Glomerular visceral epithelial cell (primary cell): ENCODE results near the gene SLC6A20.
"Not testable (repeated sequence)": the region's sequence is repeated elsewhere in the genome, so short reads cannot be mapped to it uniquely, and the experiment has no call there.

Source experiments
- DNase-seq: peaks from one replicate; pipeline ENCODE4 v3.0.0-alpha.2; 2016; ENCODE audit errors: extremely low spot score

SLC6A20 gene

GRCh38 chr3:45760878-45761711 lies 35.2 kb downstream of the SLC6A20 start:
- DNase-seq = peak; percentile 65

DNA sequence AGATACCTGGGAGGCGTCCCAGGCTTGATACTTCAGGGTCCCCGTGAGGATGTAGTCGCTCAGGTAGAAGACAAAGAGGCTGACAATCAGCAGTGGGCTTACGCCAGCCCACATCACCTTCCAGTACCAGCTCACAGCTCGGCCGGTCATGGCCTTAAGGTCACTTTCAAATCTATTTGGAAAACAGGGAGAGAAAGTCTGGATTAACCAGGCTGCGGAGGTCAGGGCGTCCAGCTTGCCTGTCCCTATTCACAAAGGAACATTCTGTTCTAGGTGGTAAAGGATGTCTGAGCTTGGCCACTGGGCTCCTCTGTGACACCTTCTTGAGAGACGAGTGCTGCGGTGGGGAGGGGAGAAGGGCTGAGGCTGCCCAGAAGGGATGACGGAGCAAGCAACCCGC lies 36.5 kb downstream of the SLC6A20 start:
- no peak for DNase-seq

DNA sequence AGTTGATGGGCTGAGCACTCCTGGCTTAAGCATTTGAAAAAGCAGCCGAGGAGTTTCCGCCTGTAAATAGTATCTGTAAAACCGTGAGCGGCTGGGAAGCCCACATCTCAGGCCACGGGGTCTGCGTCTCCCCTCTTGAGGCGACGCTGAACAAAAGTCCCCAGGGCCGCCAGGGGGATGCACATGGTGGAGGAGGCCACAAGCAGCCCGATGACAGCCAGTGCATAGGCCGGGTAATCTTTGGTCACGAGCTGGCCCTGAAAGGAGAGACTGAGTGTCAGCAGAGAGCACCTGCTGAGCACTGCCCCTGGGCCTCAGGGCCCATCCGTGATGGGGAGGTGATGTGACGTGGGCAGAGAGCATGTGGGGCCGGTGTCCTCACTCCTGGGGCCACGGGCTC lies 37.5 kb downstream of the SLC6A20 start:
- no peak for DNase-seq

DNA sequence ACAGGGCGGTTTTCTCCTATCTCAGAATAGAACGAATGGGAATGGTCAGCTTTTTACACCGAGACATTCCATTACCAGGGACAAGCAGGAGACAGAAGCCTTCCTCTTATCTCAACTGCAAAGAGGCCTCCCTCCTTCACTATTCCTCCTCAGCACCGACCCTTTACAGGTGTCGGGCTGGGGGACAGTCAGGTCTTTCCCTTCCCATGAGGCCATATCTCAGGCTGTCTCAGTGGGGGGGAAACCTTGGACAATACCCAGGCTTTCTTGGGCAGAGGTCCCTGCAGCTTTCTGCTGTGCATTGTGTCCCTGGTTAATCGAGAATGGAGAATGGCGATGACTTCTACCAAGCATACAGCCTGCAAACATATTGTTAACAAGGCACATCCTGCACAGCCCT lies 39.2 kb downstream of the SLC6A20 start:
- not testable (repeated sequence) for DNase-seq

DNA sequence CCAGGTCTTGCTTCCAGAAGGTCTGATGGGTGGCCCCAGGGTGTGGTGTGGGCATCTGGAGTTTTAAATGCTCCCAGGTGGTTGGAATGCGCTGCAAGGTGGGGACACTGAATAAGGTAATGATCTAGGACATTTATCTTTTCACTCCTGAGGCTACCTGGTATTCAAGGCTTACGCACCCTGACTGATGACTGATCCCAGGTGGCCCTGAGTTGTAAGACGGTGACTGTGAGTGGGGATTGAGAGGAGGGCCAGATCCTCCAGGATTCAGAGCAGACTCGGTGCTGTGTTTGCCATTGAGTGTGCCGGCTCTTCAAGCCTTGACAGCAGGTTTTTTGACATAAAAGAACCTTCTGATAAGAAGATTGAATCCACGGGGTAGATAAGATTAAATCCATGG lies 40.3 kb downstream of the SLC6A20 start:
- no peak for DNase-seq

GRCh38 chr3:45754461-45754860 lies 41.9 kb downstream of the SLC6A20 start:
- DNase-seq = no peak

DNA sequence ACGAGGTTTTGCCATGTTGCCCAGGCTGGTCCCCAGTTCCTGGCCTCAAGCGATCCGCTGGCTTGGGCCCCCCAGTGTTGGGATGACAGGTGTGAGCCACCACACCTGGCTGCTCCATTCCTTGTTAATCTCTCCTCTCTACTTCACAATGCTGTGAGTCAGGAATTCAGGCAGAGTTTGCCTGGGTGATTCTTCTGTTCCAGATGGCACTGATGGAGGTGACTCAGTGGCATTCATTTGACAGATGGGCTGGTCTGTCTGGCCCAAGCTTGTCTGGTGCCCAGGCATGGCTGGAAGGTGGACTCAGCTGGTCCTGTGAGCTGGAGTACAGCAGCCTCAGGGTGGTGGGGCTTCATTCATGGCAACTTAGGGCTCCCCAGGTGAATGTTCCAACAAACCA lies 43.2 kb downstream of the SLC6A20 start:
- DNase-seq = no peak

GRCh38 chr3:45751537-45752242 lies 44.6 kb downstream of the SLC6A20 start:
- no peak for DNase-seq

- no peak for DNase-seq
Observed at GRCh38 chr3:45749880-45750279, 46.5 kb downstream of the SLC6A20 start.

- not testable (repeated sequence) for DNase-seq
Observed at GRCh38 chr3:45749036-45749600, 47.2 kb downstream of the SLC6A20 start.

DNA sequence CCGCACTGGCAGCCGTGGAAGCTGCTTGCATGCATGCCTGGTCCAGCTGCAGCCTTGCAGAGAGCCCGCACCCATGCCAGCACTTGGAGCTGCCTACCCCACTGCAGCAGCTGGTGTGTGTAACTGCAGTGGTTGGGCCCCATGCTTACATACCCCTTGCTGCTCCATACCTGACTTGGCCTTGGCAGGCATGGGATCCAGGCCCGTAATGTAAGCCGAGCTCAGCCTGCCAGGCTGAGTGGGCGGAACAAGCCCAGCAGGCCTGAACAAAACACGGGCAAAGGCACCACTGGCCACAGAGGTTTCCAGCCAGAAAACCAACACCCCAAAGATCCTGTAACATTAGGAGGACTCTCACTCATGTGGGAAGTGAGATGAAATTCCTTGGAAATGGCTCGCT lies 48.3 kb downstream of the SLC6A20 start:
- DNase-seq = no peak

DNA sequence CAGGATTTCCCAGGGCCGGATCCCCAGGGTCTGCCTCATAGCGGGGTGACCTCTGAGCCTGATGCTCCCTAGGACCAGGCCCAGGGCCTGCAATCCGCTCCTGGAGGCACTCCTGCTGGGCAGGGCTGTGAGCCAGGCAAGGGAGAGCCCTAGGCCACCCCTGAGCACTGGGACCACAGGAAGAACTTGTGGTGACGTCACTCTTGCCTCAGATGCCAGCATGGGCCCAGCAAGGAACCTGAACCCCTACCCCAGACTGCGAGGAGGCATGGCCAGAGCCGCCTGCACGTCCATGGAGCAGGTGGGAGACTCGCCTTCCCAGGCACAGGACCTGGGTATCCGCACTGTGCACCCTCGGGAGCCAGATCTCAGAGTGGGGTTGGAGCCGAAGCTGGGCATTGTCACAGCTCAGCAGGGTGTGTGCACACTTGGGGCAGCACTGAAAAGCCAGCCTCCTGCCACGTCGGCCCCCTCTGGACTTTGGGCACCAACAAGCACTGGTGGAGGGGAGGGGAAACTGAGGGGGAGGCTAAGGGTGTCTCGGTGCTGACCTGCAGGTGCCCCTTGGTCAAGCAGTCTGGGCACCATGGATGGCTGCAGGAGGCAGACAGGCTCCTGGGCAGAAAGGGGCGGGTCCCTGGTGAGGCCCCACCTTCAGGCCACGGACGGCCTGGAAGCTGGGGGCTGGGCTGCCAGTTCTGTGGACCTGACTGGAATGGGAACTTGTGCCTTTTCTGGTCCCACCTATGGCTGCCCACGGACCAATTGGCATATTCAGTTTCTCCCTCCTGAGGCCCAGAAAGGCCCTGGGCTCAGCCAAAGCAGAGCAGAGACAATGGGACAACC lies 49.3 kb downstream of the SLC6A20 start:
- DNase-seq = no peak

DNA sequence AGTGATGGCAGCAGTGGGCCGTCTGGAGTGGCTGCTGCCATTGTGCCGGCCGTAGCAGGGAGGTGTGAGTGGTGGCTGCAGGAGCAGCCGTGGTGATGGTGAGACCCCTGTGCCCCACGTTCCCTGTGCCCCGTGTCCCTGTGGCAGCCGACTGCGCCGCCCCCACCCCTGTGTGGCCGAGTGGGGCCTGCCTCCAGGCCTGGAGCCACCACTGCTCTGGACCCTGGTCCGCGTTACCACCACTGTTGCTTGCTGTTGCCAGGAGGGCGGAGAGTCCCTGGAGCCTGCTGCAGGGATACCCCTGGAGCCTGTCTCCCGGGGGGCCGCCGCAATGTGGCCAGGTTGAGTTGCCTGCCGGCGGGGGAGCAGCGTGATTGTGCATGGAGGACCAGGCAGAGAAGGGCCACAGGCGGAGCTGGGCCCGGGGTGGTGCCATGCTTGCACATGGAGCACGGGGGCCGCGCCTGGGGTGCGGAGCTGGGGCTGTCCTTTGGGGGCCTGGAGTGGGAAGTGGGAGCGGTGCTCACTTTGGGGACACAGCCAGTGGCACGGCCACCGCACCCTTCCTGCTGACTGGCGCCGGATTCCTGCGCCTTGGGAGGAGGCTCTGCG lies 50.1 kb downstream of the SLC6A20 start:
- no peak for DNase-seq

- DNase-seq = no peak
Observed at GRCh38 chr3:45742461-45743089, 53.8 kb downstream of the SLC6A20 start.

GRCh38 chr3:45741742-45742460 lies 54.4 kb downstream of the SLC6A20 start:
- DNase-seq = no peak

DNA sequence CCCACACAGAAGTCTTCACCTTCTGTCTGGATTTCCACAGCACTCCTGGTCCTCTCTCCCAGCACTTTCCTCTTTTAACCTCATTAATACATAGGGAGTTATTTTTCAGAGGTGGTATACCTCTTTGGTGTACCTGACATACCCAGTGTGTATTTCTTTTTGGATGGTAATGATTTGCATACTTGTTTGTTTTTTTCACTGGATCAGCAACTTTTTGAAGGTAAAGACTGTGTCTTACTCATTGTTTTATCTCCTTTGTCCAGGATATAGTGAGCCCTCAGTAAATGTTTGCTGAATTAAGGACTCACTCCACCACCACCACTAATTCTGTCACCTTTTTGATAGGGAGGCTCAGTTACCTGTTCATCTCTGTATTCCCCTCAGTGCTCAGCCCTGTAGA lies 55.1 kb downstream of the SLC6A20 start:
- DNase-seq = no peak

GRCh38 chr3:45739991-45740390 lies 56.3 kb downstream of the SLC6A20 start:
- no peak for DNase-seq

DNA sequence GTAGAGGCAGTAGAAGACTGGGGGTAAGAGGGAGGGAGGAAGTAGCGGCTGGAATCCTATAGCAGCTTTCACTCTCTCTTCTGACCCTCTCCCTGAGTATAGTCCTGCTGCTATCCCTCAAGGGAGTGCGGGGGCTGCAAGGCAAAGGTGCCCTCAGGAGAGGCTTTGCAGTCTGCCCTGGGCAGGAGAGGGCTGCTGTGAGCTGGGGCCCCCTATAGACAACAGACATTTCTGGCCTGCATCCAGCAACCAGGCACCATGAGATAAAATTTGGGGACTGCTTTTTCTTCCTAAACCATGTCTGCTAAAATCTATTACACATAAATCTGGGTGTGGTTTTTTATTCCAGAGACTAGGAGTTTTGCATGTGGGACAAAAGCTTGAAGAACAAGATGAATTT lies 59.1 kb downstream of the SLC6A20 start:
- no peak for DNase-seq

DNA sequence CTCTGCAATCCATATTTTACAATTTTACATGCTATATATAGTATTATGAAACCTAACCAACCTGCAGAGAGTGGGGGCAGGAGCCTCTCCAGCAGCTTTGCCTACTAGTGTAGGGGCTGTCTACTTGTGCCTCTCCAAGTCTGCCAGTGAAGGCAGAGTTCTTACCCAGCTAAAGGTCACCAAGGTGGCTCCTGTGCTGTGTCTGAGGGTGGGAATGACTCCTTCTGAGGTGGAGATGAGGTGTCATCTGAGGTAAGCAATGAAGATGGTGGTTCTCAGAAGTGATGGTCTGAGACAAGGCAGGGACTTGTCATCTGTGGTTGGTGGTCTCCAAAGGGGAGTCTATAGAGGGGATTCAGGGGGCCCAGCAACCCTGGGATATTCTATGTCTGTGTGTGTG lies 59.6 kb downstream of the SLC6A20 start:
- no peak for DNase-seq

GRCh38 chr3:45730409-45731154 lies 65.8 kb downstream of the SLC6A20 start:
- DNase-seq = no peak
